GM23338 (cell line): ENCODE data around the gene SYNPR. TPM values are rescaled to one million over a fixed set of nuclear protein-coding genes. Genes with fewer than 3 reads are reported as not detected.

Source experiments
- ATAC-seq: fragments of 200-7000 bp; cut with Tn5 transposase; 3 replicates; pipeline ENCODE4 v1.9.1; 2020
- DNase-seq: peaks from one replicate; pipeline ENCODE4 v3.0.0-alpha.2; 2015; ENCODE audit warnings: low spot score
- H2AFZ ChIP-seq: fragments of 200-600 bp; sonication (generic); 2 replicates; pipeline ENCODE4 v1.8.0; 2016; ENCODE audit warnings: antibody characterized with exemption, mild to moderate bottlenecking, moderate library complexity
- H3F3A ChIP-seq: fragments of 200-600 bp; sonication (generic); replicated peaks from 2 replicates; pipeline ENCODE4 v1.8.0; 2017; ENCODE audit warnings: antibody characterized with exemption, mixed run types, low read depth
- H3K27ac ChIP-seq: fragments of 200-600 bp; sonication (generic); 2 replicates; pipeline ENCODE4 v1.6.1; 2016; ENCODE audit warnings: low read depth
- H3K27me3 ChIP-seq: fragments of 200-600 bp; sonication (generic); 2 replicates; pipeline ENCODE4 v1.8.0; 2016; ENCODE audit warnings: mild to moderate bottlenecking, mixed run types, moderate library complexity; ENCODE audit not compliant: insufficient read depth
- H3K36me3 ChIP-seq: fragments of 200-600 bp; sonication (generic); 2 replicates; pipeline ENCODE4 v1.8.0; 2016; ENCODE audit warnings: mild to moderate bottlenecking; ENCODE audit not compliant: insufficient read depth
- H3K4me1 ChIP-seq: fragments of 200-600 bp; sonication (generic); 2 replicates; pipeline ENCODE4 v1.8.0; 2016; ENCODE audit warnings: mild to moderate bottlenecking, moderate library complexity; ENCODE audit not compliant: insufficient read depth
- H3K4me2 ChIP-seq: fragments of 200-600 bp; sonication (generic); 2 replicates; pipeline ENCODE4 v1.7.1; 2017; ENCODE audit warnings: mixed run types
- H3K4me3 ChIP-seq: fragments of 200-600 bp; sonication (generic); 2 replicates; pipeline ENCODE4 v1.6.1; 2016; ENCODE audit warnings: mixed run types
- H3K79me2 ChIP-seq: fragments of 200-600 bp; sonication (generic); replicated peaks from 2 replicates; pipeline ENCODE4 v1.8.0; 2017; ENCODE audit warnings: mild to moderate bottlenecking; ENCODE audit not compliant: insufficient read depth
- H3K9me2 ChIP-seq: fragments of 200-600 bp; sonication (generic); 2 replicates; pipeline ENCODE4 v1.8.0; 2017; ENCODE audit not compliant: insufficient read depth
- H4K20me1 ChIP-seq: fragments of 200-600 bp; sonication (generic); replicated peaks from 2 replicates; pipeline ENCODE4 v1.8.0; 2017; ENCODE audit warnings: mild to moderate bottlenecking; ENCODE audit not compliant: insufficient read depth
- H3K27ac Mint-ChIP-seq: 2 replicates; pipeline ENCODE4 v1.8.0; 2020; ENCODE audit warnings: inconsistent platforms, mild to moderate bottlenecking, moderate library complexity, mixed read lengths
- H3K27me3 Mint-ChIP-seq: 3 replicates; pipeline ENCODE4 v1.8.0; 2022; ENCODE audit warnings: low read depth, mild to moderate bottlenecking, moderate library complexity, mixed read lengths, inconsistent platforms; ENCODE audit not compliant: insufficient read depth, poor library complexity
- H3K36me3 Mint-ChIP-seq: 3 replicates; pipeline ENCODE4 v1.8.0; 2021; ENCODE audit warnings: low read depth, mild to moderate bottlenecking, inconsistent platforms, moderate library complexity, mixed read lengths
- H3K4me1 Mint-ChIP-seq: 3 replicates; pipeline ENCODE4 v1.8.0; 2020; ENCODE audit warnings: mild to moderate bottlenecking, inconsistent platforms, mixed read lengths
- H3K4me3 Mint-ChIP-seq: 3 replicates; pipeline ENCODE4 v1.8.0; 2021; ENCODE audit warnings: moderate library complexity, mild to moderate bottlenecking, inconsistent platforms, mixed read lengths
- H3K9me3 Mint-ChIP-seq: 3 replicates; pipeline ENCODE4 v1.8.0; 2020; ENCODE audit warnings: moderate library complexity, mild to moderate bottlenecking, inconsistent platforms, mixed read lengths
- CREB1 ChIP-seq: fragments of 250-450 bp; sonication (Bioruptor Pico); IDR thresholded peaks from 2 replicates; pipeline ENCODE4 v1.5.0; 2020; ENCODE audit warnings: low read depth, mild to moderate bottlenecking, moderate library complexity
- EZH2 ChIP-seq: fragments of 200-600 bp; sonication (generic); IDR thresholded peaks from one replicate; pipeline ENCODE4 v1.8.0; 2017; ENCODE audit warnings: antibody characterized with exemption, mild to moderate bottlenecking, low read depth; ENCODE audit not compliant: unreplicated experiment
- NANOG ChIP-seq: IDR thresholded peaks from 2 replicates; pipeline ENCODE4 v1.6.1; 2016; ENCODE audit warnings: antibody characterized with exemption, borderline replicate concordance
- POLR2AphosphoS5 ChIP-seq: IDR thresholded peaks from 2 replicates; pipeline ENCODE4 v1.6.1; 2016; ENCODE audit warnings: antibody characterized with exemption, low read depth
- STAT1 ChIP-seq: IDR thresholded peaks from one replicate; pipeline ENCODE4 v1.6.1; 2016; ENCODE audit warnings: antibody characterized with exemption; ENCODE audit not compliant: unreplicated experiment
- ZNF114 ChIP-seq: fragments of 250-450 bp; sonication (Bioruptor Pico); IDR thresholded peaks from 2 replicates; pipeline ENCODE4 v1.5.0; 2020; ENCODE audit warnings: mild to moderate bottlenecking, moderate library complexity
- ZNF331 ChIP-seq: fragments of 250-450 bp; sonication (Bioruptor Pico); IDR thresholded peaks from 2 replicates; pipeline ENCODE4 v1.5.0; 2020; ENCODE audit warnings: low read depth, mild to moderate bottlenecking, moderate library complexity
- polyA plus RNA-seq: library from polyadenylated mRNA; unstranded; fragments of >200 nt; fragmentation: Nextera tagmentation; extraction: Ambion mirVana; gene quantifications from 2 replicates; pipeline ENCODE4 v1.2.1, GENCODE V29; 2016
- total RNA-seq: library from RNA; depleted of rRNA; stranded (reverse); fragments of >200 nt; shearing (Covaris generic); gene quantifications from 2 replicates; pipeline ENCODE4 v1.2.3, GENCODE V29; 2014
- TF ChIP-seq, protein P1 (sequence below): IDR thresholded peaks from 2 replicates; pipeline ENCODE4 v1.6.1; 2016; ENCODE audit warnings: antibody characterized with exemption
- TF ChIP-seq, protein P2 (sequence below), 2 experiments: fragments of 200-600 bp in 1 of 2; sonication (generic) in 1 of 2; conservative IDR thresholded peaks; 2 replicates each; pipeline versions ENCODE4 v1.5.1 to v1.6.1; 2016 to 2017; ENCODE audit warnings: antibody characterized with exemption in 2 of 2, low read depth in 2 of 2, mild to moderate bottlenecking in 2 of 2, moderate library complexity in 1 of 2
- TF ChIP-seq, protein P3 (sequence below): fragments of 250-450 bp; sonication (Bioruptor Pico); IDR thresholded peaks from 2 replicates; pipeline ENCODE4 v1.5.0; 2020; ENCODE audit warnings: mild to moderate bottlenecking, moderate library complexity

The SYNPR gene
- total and polyA plus RNA-seq, 2 experiments from 2014 or later, result 0.38 to 0.55 TPM

DNA sequence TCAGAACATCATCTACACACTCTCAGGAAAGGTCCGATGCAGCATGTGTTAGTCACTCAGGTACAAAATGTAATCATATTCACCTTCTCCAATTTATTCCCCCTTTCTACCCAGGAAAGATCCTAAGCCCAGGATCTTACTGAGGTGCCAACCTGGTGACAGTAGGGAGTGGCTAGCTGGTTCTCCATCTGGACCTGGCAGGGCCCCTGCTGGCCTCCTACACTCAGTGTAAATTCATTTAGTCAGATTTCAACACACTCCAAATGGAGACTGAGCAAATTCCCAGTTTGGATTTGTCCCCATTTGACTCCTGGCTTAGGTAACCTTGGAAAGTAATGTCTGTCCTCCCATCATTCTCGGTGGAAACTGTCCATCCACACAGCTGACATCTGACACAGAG lies 47.3 kb downstream of the SYNPR start (continued):
- no peak for TF ChIP-seq ZNF331 (CRISPR knock-in tag)
- TF ChIP-seq, protein P1, sequence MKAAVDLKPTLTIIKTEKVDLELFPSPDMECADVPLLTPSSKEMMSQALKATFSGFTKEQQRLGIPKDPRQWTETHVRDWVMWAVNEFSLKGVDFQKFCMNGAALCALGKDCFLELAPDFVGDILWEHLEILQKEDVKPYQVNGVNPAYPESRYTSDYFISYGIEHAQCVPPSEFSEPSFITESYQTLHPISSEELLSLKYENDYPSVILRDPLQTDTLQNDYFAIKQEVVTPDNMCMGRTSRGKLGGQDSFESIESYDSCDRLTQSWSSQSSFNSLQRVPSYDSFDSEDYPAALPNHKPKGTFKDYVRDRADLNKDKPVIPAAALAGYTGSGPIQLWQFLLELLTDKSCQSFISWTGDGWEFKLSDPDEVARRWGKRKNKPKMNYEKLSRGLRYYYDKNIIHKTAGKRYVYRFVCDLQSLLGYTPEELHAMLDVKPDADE, result no peak
- no peak for TF ChIP-seq NANOG
- no peak for TF ChIP-seq STAT1

DNA sequence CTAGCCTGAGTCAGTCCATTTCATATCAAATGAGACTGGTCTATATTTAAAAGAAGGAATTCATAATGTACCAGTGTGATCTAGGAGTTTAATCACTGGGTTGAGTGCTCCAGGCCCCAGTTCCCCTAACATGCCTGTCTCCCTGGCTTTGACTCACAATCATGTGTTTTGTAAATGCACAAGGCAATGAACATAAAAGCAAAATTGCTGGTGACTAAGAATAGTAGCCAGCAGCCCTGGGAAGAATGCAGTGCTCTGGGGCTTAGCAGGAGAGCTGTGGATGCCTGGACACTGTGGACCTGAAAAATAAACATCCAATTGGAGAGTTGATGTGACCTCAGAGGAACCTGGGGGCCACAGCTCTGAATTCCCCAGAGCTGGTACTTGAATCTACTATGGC lies 50.3 kb downstream of the SYNPR start:
- H3K9me2 ChIP-seq, result no peaks in the 10 kb centered on the region
- H3K79me2 ChIP-seq, result no peaks in the 10 kb centered on the region
- H3K4me1 Mint-ChIP-seq, result peaks cover 3% of the 10 kb centered on the region; the same call in 1 of the 3 replicates
- H3K36me3 ChIP-seq, result no peaks in the 10 kb centered on the region
- no peak overlapping the region for H3K4me3 Mint-ChIP-seq
- H3K27me3 Mint-ChIP-seq, result no peaks in the 10 kb centered on the region
- no peak for TF ChIP-seq EZH2
- no peak for TF ChIP-seq NANOG
- no peak overlapping the region for H3K4me3 ChIP-seq
- no peak for ATAC-seq
- H3K27me3 ChIP-seq, result 0 out of 2 replicates have a peak, but pooled peaks cover 3% of the 10 kb centered on the region
- DNase-seq, result no peak
- no peaks in the 10 kb centered on the region for H3K9me3 Mint-ChIP-seq
- no peaks in the 10 kb centered on the region for H3K4me1 ChIP-seq
- H3K4me2 ChIP-seq, result no peak overlapping the region
- H2AFZ ChIP-seq, result no peak overlapping the region
- H3K27ac ChIP-seq, result no peak overlapping the region
- H3K36me3 Mint-ChIP-seq, result no peaks in the 10 kb centered on the region
- no peaks in the 10 kb centered on the region for H4K20me1 ChIP-seq
- H3F3A ChIP-seq, result no peaks in the 10 kb centered on the region
- no peak overlapping the region for H3K27ac Mint-ChIP-seq

DNA sequence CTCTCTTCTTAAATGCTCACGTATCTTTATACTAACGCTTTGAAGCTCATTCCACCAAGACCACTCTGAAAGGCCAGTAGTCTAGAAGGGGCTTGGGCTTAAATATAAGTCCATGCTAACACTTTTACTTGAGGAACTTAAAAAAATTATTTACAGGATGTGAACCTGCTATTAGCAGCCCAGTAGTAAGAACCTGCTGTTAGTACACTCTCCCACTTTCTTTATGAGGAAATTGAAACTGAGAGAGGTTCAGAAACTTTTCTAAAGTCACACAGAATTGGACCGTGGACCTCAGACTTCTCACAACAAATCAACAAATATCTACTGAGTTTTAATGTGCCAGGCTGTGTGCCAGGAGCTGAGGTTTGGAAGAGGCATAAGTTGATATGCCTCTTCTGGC lies 53.4 kb downstream of the SYNPR start:
- H3K4me3 Mint-ChIP-seq, result no peak overlapping the region
- DNase-seq (no peak), ATAC-seq (no peak)
- Histone ChIP-seq H3K9me2 (no peaks in the 10 kb centered on the region), H3K4me3 (no peak overlapping the region), H3F3A (no peaks in the 10 kb centered on the region), H3K36me3 (no peaks in the 10 kb centered on the region), H3K27me3 (0 out of 2 replicates have a peak, but pooled peaks cover 3% of the 10 kb centered on the region), H4K20me1 (no peaks in the 10 kb centered on the region), H3K4me2 (no peak overlapping the region), H3K79me2 (no peaks in the 10 kb centered on the region), H2AFZ (no peak overlapping the region), H3K27ac (no peak overlapping the region), H3K4me1 (peaks cover 6% of the 10 kb centered on the region; the same call in 1 of the 2 replicates)
- no peak overlapping the region for H3K27ac Mint-ChIP-seq
- 0 out of 3 replicates have a peak, but pooled peaks cover 5% of the 10 kb centered on the region for H3K4me1 Mint-ChIP-seq
- peaks cover 2% of the 10 kb centered on the region for H3K27me3 Mint-ChIP-seq
- H3K36me3 Mint-ChIP-seq, result no peaks in the 10 kb centered on the region
- H3K9me3 Mint-ChIP-seq, result no peaks in the 10 kb centered on the region
- TF ChIP-seq, protein P2, sequence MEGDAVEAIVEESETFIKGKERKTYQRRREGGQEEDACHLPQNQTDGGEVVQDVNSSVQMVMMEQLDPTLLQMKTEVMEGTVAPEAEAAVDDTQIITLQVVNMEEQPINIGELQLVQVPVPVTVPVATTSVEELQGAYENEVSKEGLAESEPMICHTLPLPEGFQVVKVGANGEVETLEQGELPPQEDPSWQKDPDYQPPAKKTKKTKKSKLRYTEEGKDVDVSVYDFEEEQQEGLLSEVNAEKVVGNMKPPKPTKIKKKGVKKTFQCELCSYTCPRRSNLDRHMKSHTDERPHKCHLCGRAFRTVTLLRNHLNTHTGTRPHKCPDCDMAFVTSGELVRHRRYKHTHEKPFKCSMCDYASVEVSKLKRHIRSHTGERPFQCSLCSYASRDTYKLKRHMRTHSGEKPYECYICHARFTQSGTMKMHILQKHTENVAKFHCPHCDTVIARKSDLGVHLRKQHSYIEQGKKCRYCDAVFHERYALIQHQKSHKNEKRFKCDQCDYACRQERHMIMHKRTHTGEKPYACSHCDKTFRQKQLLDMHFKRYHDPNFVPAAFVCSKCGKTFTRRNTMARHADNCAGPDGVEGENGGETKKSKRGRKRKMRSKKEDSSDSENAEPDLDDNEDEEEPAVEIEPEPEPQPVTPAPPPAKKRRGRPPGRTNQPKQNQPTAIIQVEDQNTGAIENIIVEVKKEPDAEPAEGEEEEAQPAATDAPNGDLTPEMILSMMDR (conservative IDR thresholded peaks at IDR 0.05; ENCODE audit: low read depth in 2 of 2), result no peak
- TF ChIP-seq EZH2 (no peak), STAT1 (no peak), CREB1 (CRISPR knock-in tag) (no peak), ZNF114 (no peak), POLR2AphosphoS5 (no peak), NANOG (no peak), ZNF331 (CRISPR knock-in tag) (no peak)
- TF ChIP-seq, protein P3, sequence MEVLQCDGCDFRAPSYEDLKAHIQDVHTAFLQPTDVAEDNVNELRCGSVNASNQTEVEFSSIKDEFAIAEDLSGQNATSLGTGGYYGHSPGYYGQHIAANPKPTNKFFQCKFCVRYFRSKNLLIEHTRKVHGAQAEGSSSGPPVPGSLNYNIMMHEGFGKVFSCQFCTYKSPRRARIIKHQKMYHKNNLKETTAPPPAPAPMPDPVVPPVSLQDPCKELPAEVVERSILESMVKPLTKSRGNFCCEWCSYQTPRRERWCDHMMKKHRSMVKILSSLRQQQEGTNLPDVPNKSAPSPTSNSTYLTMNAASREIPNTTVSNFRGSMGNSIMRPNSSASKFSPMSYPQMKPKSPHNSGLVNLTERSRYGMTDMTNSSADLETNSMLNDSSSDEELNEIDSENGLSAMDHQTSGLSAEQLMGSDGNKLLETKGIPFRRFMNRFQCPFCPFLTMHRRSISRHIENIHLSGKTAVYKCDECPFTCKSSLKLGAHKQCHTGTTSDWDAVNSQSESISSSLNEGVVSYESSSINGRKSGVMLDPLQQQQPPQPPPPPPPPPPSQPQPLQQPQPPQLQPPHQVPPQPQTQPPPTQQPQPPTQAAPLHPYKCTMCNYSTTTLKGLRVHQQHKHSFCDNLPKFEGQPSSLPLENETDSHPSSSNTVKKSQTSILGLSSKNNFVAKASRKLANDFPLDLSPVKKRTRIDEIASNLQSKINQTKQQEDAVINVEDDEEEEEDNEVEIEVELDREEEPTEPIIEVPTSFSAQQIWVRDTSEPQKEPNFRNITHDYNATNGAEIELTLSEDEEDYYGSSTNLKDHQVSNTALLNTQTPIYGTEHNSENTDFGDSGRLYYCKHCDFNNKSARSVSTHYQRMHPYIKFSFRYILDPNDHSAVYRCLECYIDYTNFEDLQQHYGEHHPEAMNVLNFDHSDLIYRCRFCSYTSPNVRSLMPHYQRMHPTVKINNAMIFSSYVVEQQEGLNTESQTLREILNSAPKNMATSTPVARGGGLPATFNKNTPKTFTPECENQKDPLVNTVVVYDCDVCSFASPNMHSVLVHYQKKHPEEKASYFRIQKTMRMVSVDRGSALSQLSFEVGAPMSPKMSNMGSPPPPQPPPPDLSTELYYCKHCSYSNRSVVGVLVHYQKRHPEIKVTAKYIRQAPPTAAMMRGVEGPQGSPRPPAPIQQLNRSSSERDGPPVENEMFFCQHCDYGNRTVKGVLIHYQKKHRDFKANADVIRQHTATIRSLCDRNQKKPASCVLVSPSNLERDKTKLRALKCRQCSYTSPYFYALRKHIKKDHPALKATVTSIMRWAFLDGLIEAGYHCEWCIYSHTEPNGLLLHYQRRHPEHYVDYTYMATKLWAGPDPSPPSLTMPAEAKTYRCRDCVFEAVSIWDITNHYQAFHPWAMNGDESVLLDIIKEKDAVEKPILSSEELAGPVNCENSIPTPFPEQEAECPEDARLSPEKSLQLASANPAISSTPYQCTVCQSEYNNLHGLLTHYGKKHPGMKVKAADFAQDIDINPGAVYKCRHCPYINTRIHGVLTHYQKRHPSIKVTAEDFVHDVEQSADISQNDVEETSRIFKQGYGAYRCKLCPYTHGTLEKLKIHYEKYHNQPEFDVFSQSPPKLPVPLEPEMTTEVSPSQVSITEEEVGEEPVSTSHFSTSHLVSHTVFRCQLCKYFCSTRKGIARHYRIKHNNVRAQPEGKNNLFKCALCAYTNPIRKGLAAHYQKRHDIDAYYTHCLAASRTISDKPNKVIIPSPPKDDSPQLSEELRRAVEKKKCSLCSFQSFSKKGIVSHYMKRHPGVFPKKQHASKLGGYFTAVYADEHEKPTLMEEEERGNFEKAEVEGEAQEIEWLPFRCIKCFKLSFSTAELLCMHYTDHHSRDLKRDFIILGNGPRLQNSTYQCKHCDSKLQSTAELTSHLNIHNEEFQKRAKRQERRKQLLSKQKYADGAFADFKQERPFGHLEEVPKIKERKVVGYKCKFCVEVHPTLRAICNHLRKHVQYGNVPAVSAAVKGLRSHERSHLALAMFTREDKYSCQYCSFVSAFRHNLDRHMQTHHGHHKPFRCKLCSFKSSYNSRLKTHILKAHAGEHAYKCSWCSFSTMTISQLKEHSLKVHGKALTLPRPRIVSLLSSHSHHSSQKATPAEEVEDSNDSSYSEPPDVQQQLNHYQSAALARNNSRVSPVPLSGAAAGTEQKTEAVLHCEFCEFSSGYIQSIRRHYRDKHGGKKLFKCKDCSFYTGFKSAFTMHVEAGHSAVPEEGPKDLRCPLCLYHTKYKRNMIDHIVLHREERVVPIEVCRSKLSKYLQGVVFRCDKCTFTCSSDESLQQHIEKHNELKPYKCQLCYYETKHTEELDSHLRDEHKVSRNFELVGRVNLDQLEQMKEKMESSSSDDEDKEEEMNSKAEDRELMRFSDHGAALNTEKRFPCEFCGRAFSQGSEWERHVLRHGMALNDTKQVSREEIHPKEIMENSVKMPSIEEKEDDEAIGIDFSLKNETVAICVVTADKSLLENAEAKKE (CRISPR knock-in tag), result no peak
